CD4-positive, CD25-positive, alpha-beta regulatory T cell (primary cell): ENCODE measurements around the gene SLC25A29. TPM values are rescaled to one million over a fixed set of nuclear protein-coding genes. Genes with fewer than 3 reads are reported as not detected.
A peak's percentile ranks its signal among the peaks of the same experiment; 100 is the strongest.
"Not testable (repeated sequence)": the region's sequence is repeated elsewhere in the genome, so short reads cannot be mapped to it uniquely, and the experiment has no call there.

ENCODE experiments used
- ATAC-seq, 2 donors: fragments of 150-1000 bp; cut with Tn5 transposase; one replicate each; pipeline ENCODE4 v1.10.0; 2021; ENCODE audit warnings: low read depth in 2 of 2, moderate number of reproducible peaks in 2 of 2, moderate library complexity in 1 of 2
- DNase-seq, 3 donors: peaks; one replicate each; pipeline versions ENCODE4 v3.0.0 to v3.0.0-alpha.2; 2012 to 2022; ENCODE audit warnings: mixed read lengths in 1 of 3
- H3K27ac ChIP-seq: one replicate; pipeline ENCODE4 v1.7.0; 2013; ENCODE audit warnings: mild to moderate bottlenecking, low read length; ENCODE audit not compliant: insufficient read depth, poor library complexity, severe bottlenecking
- H3K27me3 ChIP-seq: one replicate; pipeline ENCODE4 v1.7.0; 2013; ENCODE audit warnings: low read length; ENCODE audit not compliant: control insufficient read depth, insufficient read depth
- H3K36me3 ChIP-seq: one replicate; pipeline ENCODE4 v1.7.0; 2013; ENCODE audit warnings: mild to moderate bottlenecking, low read length, moderate library complexity; ENCODE audit not compliant: control insufficient read depth, insufficient read depth
- H3K4me1 ChIP-seq: 2 replicates; pipeline ENCODE4 v1.7.0; 2013; ENCODE audit warnings: mild to moderate bottlenecking, low read length; ENCODE audit not compliant: insufficient read depth, control insufficient read depth, poor library complexity, severe bottlenecking
- H3K4me3 ChIP-seq: one replicate; pipeline ENCODE4 v1.7.0; 2013; ENCODE audit warnings: low read depth, mild to moderate bottlenecking, low read length, moderate library complexity
- H3K9me3 ChIP-seq, 2 experiments: 1 replicate in 1 of 2; 2 replicates in 1 of 2; pipeline ENCODE4 v1.7.0; 2013; ENCODE audit warnings: low read length in 2 of 2, mild to moderate bottlenecking in 1 of 2, moderate library complexity in 1 of 2; ENCODE audit not compliant: control insufficient read depth in 2 of 2
- H3K27ac Mint-ChIP-seq, 3 donors: one replicate each; pipeline ENCODE4 v1.8.0; 2020 to 2022; ENCODE audit warnings: mild to moderate bottlenecking in 3 of 3, mixed read lengths in 3 of 3, moderate library complexity in 2 of 3
- H3K27me3 Mint-ChIP-seq: one replicate; pipeline ENCODE4 v1.8.0; 2022; ENCODE audit warnings: mild to moderate bottlenecking, mixed read lengths
- H3K36me3 Mint-ChIP-seq: one replicate; pipeline ENCODE4 v1.8.0; 2020; ENCODE audit warnings: mixed read lengths
- H3K4me1 Mint-ChIP-seq, 4 donors: one replicate each; pipeline ENCODE4 v1.8.0; 2020 to 2022; ENCODE audit warnings: mixed read lengths in 4 of 4, mild to moderate bottlenecking in 1 of 4
- H3K4me3 Mint-ChIP-seq, 4 donors: one replicate each; pipeline ENCODE4 v1.8.0; 2020 to 2022; ENCODE audit warnings: mild to moderate bottlenecking in 4 of 4, mixed read lengths in 4 of 4, moderate library complexity in 3 of 4
- H3K9me3 Mint-ChIP-seq, 7 donors: one replicate each; pipeline ENCODE4 v1.8.0; 2020 to 2022; ENCODE audit warnings: mixed read lengths in 7 of 7, mild to moderate bottlenecking in 3 of 7, moderate library complexity in 2 of 7
- polyA plus RNA-seq, 4 donors: library from polyadenylated mRNA; unstranded; fragments of 300-500 nt; fragmentation: Illumina TruSeq; gene quantifications; one replicate each; pipeline ENCODE4 v1.2.3, GENCODE V29; 2021
- total RNA-seq: library from RNA; stranded (reverse); gene quantifications from one replicate; pipeline ENCODE4 v1.2.3, GENCODE V29; 2022

Gene SLC25A29
- total and polyA plus RNA-seq, 5 donors from 2014 or later: 0.69 to 7.9 (median 2.3) TPM

- H3K4me3 Mint-ChIP-seq: peak overlapping the region in 1 of 4 donors; percentile 9
- H3K9me3 Mint-ChIP-seq: no peaks in the 10 kb centered on the region
- H3K36me3 ChIP-seq: no peaks in the 10 kb centered on the region
- H3K27ac ChIP-seq: no peak overlapping the region
- peaks cover 14% of the 10 kb centered on the region for H3K4me1 ChIP-seq
- H3K27me3 ChIP-seq: no peaks in the 10 kb centered on the region
- ATAC-seq: no peak
- no peak overlapping the region for H3K4me3 ChIP-seq
- H3K27me3 Mint-ChIP-seq: no peaks in the 10 kb centered on the region
- H3K36me3 Mint-ChIP-seq: no peaks in the 10 kb centered on the region
- no peak overlapping the region for H3K27ac Mint-ChIP-seq
- no peaks in the 10 kb centered on the region for H3K9me3 ChIP-seq
- peaks cover 0 to 12% (median 7%) of the 10 kb centered on the region in 4 donors for H3K4me1 Mint-ChIP-seq
- no peak for DNase-seq
Observed at GRCh38 chr14:100288382-100289185, 17.7 kb downstream of the SLC25A29 start.

DNA sequence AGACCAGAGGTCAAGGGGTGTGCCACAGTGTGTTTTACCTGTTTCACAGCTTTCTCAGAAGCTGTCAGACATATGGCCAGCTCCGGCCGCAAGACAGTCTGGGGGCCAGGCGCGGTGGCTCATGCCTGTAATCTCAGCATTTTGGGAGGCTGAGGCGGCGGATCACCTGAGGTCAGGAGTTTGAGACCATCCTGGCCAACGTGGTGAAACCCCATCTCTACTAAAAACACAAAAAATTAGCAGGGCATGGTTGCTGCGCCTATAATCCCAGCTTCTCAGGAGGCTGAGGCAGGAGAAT is 18.3 kb downstream of the SLC25A29 start:
- not testable (repeated sequence) for H3K9me3 Mint-ChIP-seq, H3K27ac Mint-ChIP-seq, H3K27me3 ChIP-seq, H3K36me3 ChIP-seq, H3K9me3 ChIP-seq, ATAC-seq, H3K27me3 Mint-ChIP-seq, H3K4me3 ChIP-seq, DNase-seq, H3K36me3 Mint-ChIP-seq, H3K27ac ChIP-seq
- Mint-ChIP-seq H3K4me3 (peak overlapping the region in 2 of 4 donors; percentile 54 to 63), H3K4me1 (peaks cover 0 to 12% (median 7%) of the 10 kb centered on the region in 4 donors)
- peaks cover 14% of the 10 kb centered on the region for H3K4me1 ChIP-seq

GRCh38 chr14:100287202-100287997 is 18.8 kb downstream of the SLC25A29 start:
- no peak for DNase-seq
- no peaks in the 10 kb centered on the region for H3K27me3 Mint-ChIP-seq
- no peak overlapping the region for H3K4me3 ChIP-seq
- peaks cover 14% of the 10 kb centered on the region for H3K4me1 ChIP-seq
- no peak for ATAC-seq
- peaks cover 0 to 15% (median 7%) of the 10 kb centered on the region in 4 donors for H3K4me1 Mint-ChIP-seq
- no peaks in the 10 kb centered on the region for H3K36me3 ChIP-seq
- H3K9me3 Mint-ChIP-seq: no peaks in the 10 kb centered on the region
- H3K27ac ChIP-seq: no peak overlapping the region
- no peaks in the 10 kb centered on the region for H3K9me3 ChIP-seq
- no peak overlapping the region for H3K27ac Mint-ChIP-seq
- no peaks in the 10 kb centered on the region for H3K36me3 Mint-ChIP-seq
- peak overlapping the region in 3 of 4 donors; percentile 43 to 63 (median 54) for H3K4me3 Mint-ChIP-seq
- no peaks in the 10 kb centered on the region for H3K27me3 ChIP-seq

GRCh38 chr14:100286484-100287191 is 19.6 kb downstream of the SLC25A29 start:
- no peak overlapping the region for H3K27ac ChIP-seq
- H3K4me3 Mint-ChIP-seq: peak overlapping the region in 3 of 4 donors; percentile 72 to 91 (median 82)
- no peaks in the 10 kb centered on the region for H3K36me3 Mint-ChIP-seq
- H3K27me3 ChIP-seq: no peaks in the 10 kb centered on the region
- H3K27ac Mint-ChIP-seq: peak overlapping the region in 1 of 3 donors; percentile 82
- peaks cover 0 to 17% (median 7%) of the 10 kb centered on the region in 4 donors for H3K4me1 Mint-ChIP-seq
- H3K27me3 Mint-ChIP-seq: no peaks in the 10 kb centered on the region
- no peak for ATAC-seq
- H3K4me3 ChIP-seq: no peak overlapping the region
- peaks cover 14% of the 10 kb centered on the region for H3K4me1 ChIP-seq
- peaks cover 6% of the 10 kb centered on the region for H3K36me3 ChIP-seq
- H3K9me3 Mint-ChIP-seq: no peaks in the 10 kb centered on the region
- DNase-seq: no peak
- H3K9me3 ChIP-seq: no peaks in the 10 kb centered on the region

- Mint-ChIP-seq H3K4me3 (peak overlapping the region; percentile 82 to 91 (median 82)), H3K9me3 (no peaks in the 10 kb centered on the region), H3K27ac (peak overlapping the region; percentile 82 to 89 (median 87)), H3K4me1 (peaks cover 0 to 17% (median 6%) of the 10 kb centered on the region in 4 donors), H3K27me3 (no peaks in the 10 kb centered on the region), H3K36me3 (no peaks in the 10 kb centered on the region)
- H3K36me3 ChIP-seq: peaks cover 12% of the 10 kb centered on the region
- peak overlapping the region; percentile 84 for H3K27ac ChIP-seq
- ATAC-seq (no peak), DNase-seq (no peak)
- H3K4me3 ChIP-seq: no peak overlapping the region
- no peaks in the 10 kb centered on the region for H3K9me3 ChIP-seq
- H3K4me1 ChIP-seq: peaks cover 14% of the 10 kb centered on the region
- no peaks in the 10 kb centered on the region for H3K27me3 ChIP-seq
Observed at GRCh38 chr14:100285913-100286400, 20.3 kb downstream of the SLC25A29 start.

DNA sequence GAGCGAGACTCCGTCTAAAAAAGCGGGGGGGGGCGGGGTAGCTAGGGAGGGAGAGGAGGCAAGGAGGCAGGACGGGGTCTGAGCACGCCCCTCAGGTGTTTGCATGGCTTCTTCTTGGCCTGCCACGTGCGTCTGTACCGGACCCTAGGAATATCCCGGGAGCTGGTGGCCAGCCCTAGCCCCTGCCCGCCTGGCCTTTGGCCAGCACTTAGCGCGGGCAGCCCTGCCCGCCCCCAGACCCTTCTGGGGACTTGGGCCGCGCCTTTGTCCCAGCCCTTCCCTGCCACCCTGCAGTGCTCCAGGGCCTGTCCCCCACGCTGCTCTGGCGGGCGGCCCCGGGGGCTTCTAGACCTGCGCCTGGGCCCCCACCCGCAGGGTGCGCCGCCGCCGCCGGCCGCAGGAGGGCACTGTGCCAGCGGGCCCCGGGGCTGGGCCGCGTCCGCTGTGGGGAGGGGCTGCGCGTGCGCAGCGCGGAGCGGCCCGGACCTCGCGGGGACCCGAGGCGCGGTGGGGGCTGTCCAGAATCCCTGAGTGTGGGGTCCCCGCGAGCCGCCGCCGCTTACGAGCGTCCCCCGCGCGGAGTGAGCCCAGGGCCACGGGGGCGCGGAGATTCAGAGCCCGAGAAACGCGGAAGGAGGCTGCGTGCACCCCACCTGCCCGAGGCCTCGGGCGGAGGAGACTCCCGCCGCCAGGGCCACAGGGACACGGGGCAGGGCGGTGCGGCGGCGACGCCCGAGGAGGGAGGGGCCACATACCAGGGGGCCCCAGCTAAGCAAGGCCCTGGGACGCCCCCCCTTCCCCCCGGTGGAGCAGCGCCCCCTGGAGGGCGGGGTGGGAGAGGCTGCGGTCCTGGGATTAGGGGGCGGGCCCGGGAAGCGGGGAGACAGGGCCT is 21.0 kb downstream of the SLC25A29 start:
- peaks cover 13% of the 10 kb centered on the region for H3K36me3 ChIP-seq
- no peaks in the 10 kb centered on the region for H3K36me3 Mint-ChIP-seq
- H3K9me3 Mint-ChIP-seq: no peaks in the 10 kb centered on the region
- peak overlapping the region; percentile 82 to 92 (median 82) for H3K4me3 Mint-ChIP-seq
- peaks cover 14% of the 10 kb centered on the region for H3K4me1 ChIP-seq
- H3K4me3 ChIP-seq: no peak overlapping the region
- H3K9me3 ChIP-seq: no peaks in the 10 kb centered on the region
- no peaks in the 10 kb centered on the region for H3K27me3 ChIP-seq
- DNase-seq: peak; percentile 71 to 76 (median 73)
- H3K4me1 Mint-ChIP-seq: peaks cover 0 to 17% (median 9%) of the 10 kb centered on the region in 4 donors
- peak overlapping the region in 1 of 3 donors; percentile 82 for H3K27ac Mint-ChIP-seq
- no peaks in the 10 kb centered on the region for H3K27me3 Mint-ChIP-seq
- ATAC-seq: peak; percentile 89 to 90
- H3K27ac ChIP-seq: peak overlapping the region; percentile 84
